MM.1S (cell line): ENCODE measurements around the gene ISOC2.

Experiments used
- EZH2 ChIP-seq: fragments of 300-600 bp; sonication (generic); optimal IDR thresholded peaks from 2 replicates; pipeline ENCODE3; 2017; ENCODE audit warnings: low read depth, mild to moderate bottlenecking, antibody characterized with exemption, low read length, mixed read lengths
- EZH2phosphoT487 ChIP-seq: fragments of 300-600 bp; sonication (generic); IDR thresholded peaks from 2 replicates; pipeline ENCODE4 v1.6.1; 2018; ENCODE audit warnings: antibody characterized with exemption, low read length

GRCh38 chr19:55452749-55453346 lies 8.6 kb downstream of the ISOC2 start:
- TF ChIP-seq EZH2 (no peak), EZH2phosphoT487 (no peak)
